Fibroblast of the aortic adventitia (primary cell): ENCODE results near the gene SCLY. TPM values are rescaled to one million over a fixed set of nuclear protein-coding genes. Genes with fewer than 3 reads are reported as not detected.

ENCODE experiments used
- DNase-seq: peaks from one replicate; pipeline ENCODE4 v3.0.0-alpha.2; 2010; ENCODE audit warnings: low read depth
- H3K4me3 ChIP-seq: 2 replicates; pipeline ENCODE4 v1.5.1; 2011; ENCODE audit warnings: low read depth, mild to moderate bottlenecking, control low read depth, low read length, moderate library complexity
- CTCF ChIP-seq: IDR thresholded peaks from 2 replicates; pipeline ENCODE4 v1.5.1; 2011; ENCODE audit warnings: mild to moderate bottlenecking, low read length, control low read depth, inconsistent platforms; ENCODE audit not compliant: insufficient read depth
- total RNA-seq: library from RNA; depleted of rRNA; stranded (reverse); fragments of >200 nt; gene quantifications from 2 replicates; pipeline ENCODE4 v1.2.3, GENCODE V29; 2012; ENCODE audit warnings: low replicate concordance

SCLY gene
- total RNA-seq, 1 donor, result 13.0 TPM

GRCh38 chr2:238100049-238100820 lies 39.4 kb downstream of the SCLY start, which contains the start of gene ESPNL:
ESPNL (plus strand) TSS chr2:238100340; CDS start chr2:238100420, 80 bp downstream.
- no peak for DNase-seq
- TF ChIP-seq CTCF, result no peak
- H3K4me3 ChIP-seq, result no peak within 1 kb of the TSS

- no peak overlapping the region for H3K4me3 ChIP-seq
- DNase-seq, result no peak
- no peak for TF ChIP-seq CTCF
These were observed 40.3 kb downstream of the SCLY start for GRCh38 chr2:238100821-238101771.

GRCh38 chr2:238101891-238102841 lies 41.4 kb downstream of the SCLY start:
- DNase-seq, result no peak
- no peak for TF ChIP-seq CTCF
- H3K4me3 ChIP-seq, result no peak overlapping the region

- DNase-seq, result no peak
- no peak overlapping the region for H3K4me3 ChIP-seq
- TF ChIP-seq CTCF, result no peak
These were observed 42.1 kb downstream of the SCLY start for GRCh38 chr2:238102865-238103264.

- no peak for TF ChIP-seq CTCF
- no peak for DNase-seq
- no peak overlapping the region for H3K4me3 ChIP-seq
These were observed 42.8 kb downstream of the SCLY start for GRCh38 chr2:238103465-238104225.
